Kidney (tissue), 14 donors: ENCODE results near the gene NARS2. TPM values are rescaled to one million over a fixed set of nuclear protein-coding genes. Genes with fewer than 3 reads are reported as not detected.

Experiments used
- DNase-seq, 5 donors: peaks; one replicate each; pipeline ENCODE4 v3.0.0-alpha.2; 2013 to 2020
- FAIRE-seq: peaks from 2 replicates; lab custom pipeline; 2012; peaks lifted over from hg19 to GRCh38; lab: Jason Lieb, UNC
- H3K27ac ChIP-seq, 2 donors: one replicate each; pipeline ENCODE4 v1.7.0; 2013; ENCODE audit warnings: low read depth in 2 of 2, low read length in 2 of 2, inconsistent platforms in 1 of 2
- H3K27me3 ChIP-seq: one replicate; pipeline ENCODE4 v1.7.1; 2013; ENCODE audit warnings: low read length, inconsistent platforms; ENCODE audit not compliant: control insufficient read depth, insufficient read depth
- H3K36me3 ChIP-seq, 3 donors: one replicate each; pipeline versions ENCODE4 v1.7.0 to v1.7.1; 2013; ENCODE audit warnings: low read length in 3 of 3, control low read depth in 1 of 3, inconsistent platforms in 1 of 3; ENCODE audit not compliant: insufficient read depth in 3 of 3, control insufficient read depth in 2 of 3
- H3K4me1 ChIP-seq, 3 donors: one replicate each; pipeline versions ENCODE4 v1.7.0 to v1.7.1; 2013; ENCODE audit warnings: low read length in 3 of 3, inconsistent platforms in 1 of 3, low read depth in 1 of 3; ENCODE audit not compliant: control insufficient read depth in 2 of 3, insufficient read depth in 2 of 3
- H3K4me3 ChIP-seq, 3 donors: one replicate each; pipeline versions ENCODE4 v1.7.0 to v1.8.1; 2013; ENCODE audit warnings: low read length in 3 of 3, control low read depth in 1 of 3, inconsistent platforms in 1 of 3
- H3K9ac ChIP-seq, 3 donors: one replicate each; pipeline versions ENCODE4 v1.7.0 to v1.7.1; 2013; ENCODE audit warnings: low read length in 3 of 3, control low read depth in 1 of 3, inconsistent platforms in 1 of 3
- H3K9me3 ChIP-seq, 3 donors: one replicate each; pipeline versions ENCODE4 v1.7.0 to v1.7.1; 2013; ENCODE audit warnings: low read length in 3 of 3, control low read depth in 1 of 3, inconsistent platforms in 1 of 3; ENCODE audit not compliant: control insufficient read depth in 2 of 3, insufficient read depth in 1 of 3
- intact Hi-C: fragments of 100-400 bp; cut with DNase I; formaldehyde crosslinking; loops from one replicate; pipeline ENCODE4 v1.11.1; 2022
- polyA plus RNA-seq: library from polyadenylated mRNA; stranded (reverse); fragments of 350-450 nt; fragmentation: Illumina TruSeq; extraction: RNeasy Lipid Tissue Mini Kit (QIAGEN cat#74804); gene quantifications from one replicate; pipeline ENCODE4 v1.2.3, GENCODE V29; 2014; ENCODE audit warnings: low read depth, low replicate concordance; ENCODE audit not compliant: insufficient read depth
- total RNA-seq: library from RNA; stranded (reverse); fragmentation: NEBNext Ultra II Directional; extraction: Animal tissue kit (Norgen Biotek cat#: 25700); gene quantifications from one replicate; pipeline ENCODE4 v1.2.1, GENCODE V29; 2021
- TF ChIP-seq, protein P1 (sequence below): IDR thresholded peaks from 3 replicates; pipeline ENCODE4 v1.5.1; 2012; ENCODE audit warnings: mild to moderate bottlenecking, moderate library complexity, borderline replicate concordance; ENCODE audit not compliant: insufficient read depth; ENCODE audit errors: extremely low read depth
- donor health status: control.
- donor health status: control.
- donor health status: control.
- donor health status: control.
- donor health status: control.
- donor health status: DM: yes; HTN: yes; CAD: no.
- donor health status: Normal renal cell carcinoma (clear cell type).

Gene NARS2
- total and polyA plus RNA-seq, 2 donors from 2014 or later = 13.0 to 13.2 TPM

DNA sequence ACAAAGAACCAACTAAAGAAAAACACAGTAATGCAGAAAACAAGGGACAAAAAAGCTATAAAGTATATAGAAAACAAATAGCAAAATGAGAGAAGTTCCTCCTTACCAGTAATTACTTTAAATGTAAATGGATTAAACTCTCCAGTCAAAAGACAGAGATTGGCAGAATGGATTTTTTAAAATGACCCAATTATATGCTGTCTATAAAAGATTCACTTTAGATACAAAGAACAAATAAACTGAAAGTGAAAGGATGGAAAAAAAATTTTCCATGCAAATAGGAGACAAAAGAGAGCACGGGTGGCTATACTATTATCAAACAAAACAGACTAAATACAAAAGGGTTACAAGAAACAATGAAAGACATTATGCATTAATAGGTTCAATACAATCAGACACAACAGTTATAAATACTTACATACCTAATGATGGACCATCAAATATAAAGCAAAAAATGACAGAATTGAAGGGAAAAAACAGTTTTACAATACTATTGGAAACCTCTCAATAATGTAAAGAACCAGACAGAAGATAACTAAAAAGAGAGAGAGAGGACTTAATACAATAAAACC lies 64.6 kb downstream of the NARS2 start:
- no peaks in the 10 kb centered on the region for H3K4me1 ChIP-seq
- DNase-seq = no peak
- no peaks in the 10 kb centered on the region for H3K36me3 ChIP-seq
- H3K27me3 ChIP-seq = no peaks in the 10 kb centered on the region
- no peaks in the 10 kb centered on the region for H3K9me3 ChIP-seq
- no peak overlapping the region for H3K27ac ChIP-seq
- no peak overlapping the region for H3K4me3 ChIP-seq
- TF ChIP-seq, protein P1, sequence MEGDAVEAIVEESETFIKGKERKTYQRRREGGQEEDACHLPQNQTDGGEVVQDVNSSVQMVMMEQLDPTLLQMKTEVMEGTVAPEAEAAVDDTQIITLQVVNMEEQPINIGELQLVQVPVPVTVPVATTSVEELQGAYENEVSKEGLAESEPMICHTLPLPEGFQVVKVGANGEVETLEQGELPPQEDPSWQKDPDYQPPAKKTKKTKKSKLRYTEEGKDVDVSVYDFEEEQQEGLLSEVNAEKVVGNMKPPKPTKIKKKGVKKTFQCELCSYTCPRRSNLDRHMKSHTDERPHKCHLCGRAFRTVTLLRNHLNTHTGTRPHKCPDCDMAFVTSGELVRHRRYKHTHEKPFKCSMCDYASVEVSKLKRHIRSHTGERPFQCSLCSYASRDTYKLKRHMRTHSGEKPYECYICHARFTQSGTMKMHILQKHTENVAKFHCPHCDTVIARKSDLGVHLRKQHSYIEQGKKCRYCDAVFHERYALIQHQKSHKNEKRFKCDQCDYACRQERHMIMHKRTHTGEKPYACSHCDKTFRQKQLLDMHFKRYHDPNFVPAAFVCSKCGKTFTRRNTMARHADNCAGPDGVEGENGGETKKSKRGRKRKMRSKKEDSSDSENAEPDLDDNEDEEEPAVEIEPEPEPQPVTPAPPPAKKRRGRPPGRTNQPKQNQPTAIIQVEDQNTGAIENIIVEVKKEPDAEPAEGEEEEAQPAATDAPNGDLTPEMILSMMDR = no peak
- no peak overlapping the region for H3K9ac ChIP-seq
- no peak for FAIRE-seq
- intact Hi-C loops = no loop called here

DNA sequence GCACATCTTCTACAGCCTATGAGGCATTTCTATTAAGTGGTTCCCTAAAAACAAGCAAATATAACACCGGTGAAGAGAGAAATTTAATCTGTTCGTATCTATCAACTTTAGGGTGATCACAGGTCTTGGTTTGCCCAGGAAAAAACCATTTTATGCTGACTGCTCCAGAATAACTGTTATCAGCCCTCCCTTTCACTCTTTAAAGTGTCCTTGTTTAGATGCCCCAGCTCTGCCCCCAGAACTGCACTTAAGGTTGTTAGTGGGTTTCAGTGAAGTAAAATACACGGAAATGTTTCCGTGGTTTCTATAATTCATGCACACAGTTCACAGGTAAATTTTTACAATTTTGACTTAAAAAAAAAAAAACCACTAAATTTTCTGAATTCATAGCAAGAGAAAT lies 70.0 kb downstream of the NARS2 start:
- H3K27me3 ChIP-seq = no peaks in the 10 kb centered on the region
- H3K9ac ChIP-seq = no peak overlapping the region
- FAIRE-seq (no peak), DNase-seq (no peak)
- no peaks in the 10 kb centered on the region for H3K4me1 ChIP-seq
- no peaks in the 10 kb centered on the region for H3K36me3 ChIP-seq
- no peak overlapping the region for H3K27ac ChIP-seq
- intact Hi-C loops = no loop called here
- TF ChIP-seq, protein P1 = no peak
- no peak overlapping the region for H3K4me3 ChIP-seq
- no peaks in the 10 kb centered on the region for H3K9me3 ChIP-seq

DNA sequence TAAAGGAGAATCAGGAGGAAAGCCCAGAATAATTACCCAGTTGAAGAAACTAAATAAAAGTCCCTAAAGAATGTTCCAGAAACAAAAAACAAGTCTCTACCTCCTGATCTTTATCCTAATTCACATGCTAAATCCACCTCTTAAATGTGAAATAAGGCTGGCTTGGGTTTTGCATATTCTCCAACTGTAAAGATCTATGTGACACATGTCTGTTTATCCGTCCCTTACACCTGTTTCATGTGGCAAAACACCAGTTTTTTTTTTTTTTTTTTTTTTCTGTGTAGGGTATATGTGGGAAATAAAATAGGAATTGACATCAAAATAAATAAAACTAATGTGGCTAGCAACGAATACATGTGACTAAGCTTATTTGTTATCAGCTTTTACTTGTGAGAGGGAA lies 70.5 kb downstream of the NARS2 start:
- H3K27me3 ChIP-seq = no peaks in the 10 kb centered on the region
- FAIRE-seq = no peak
- intact Hi-C loops = no loop called here
- DNase-seq = no peak
- no peak overlapping the region for H3K27ac ChIP-seq
- no peak overlapping the region for H3K4me3 ChIP-seq
- H3K9me3 ChIP-seq = no peaks in the 10 kb centered on the region
- TF ChIP-seq, protein P1 = no peak
- H3K4me1 ChIP-seq = no peaks in the 10 kb centered on the region
- H3K36me3 ChIP-seq = no peaks in the 10 kb centered on the region
- no peak overlapping the region for H3K9ac ChIP-seq

DNA sequence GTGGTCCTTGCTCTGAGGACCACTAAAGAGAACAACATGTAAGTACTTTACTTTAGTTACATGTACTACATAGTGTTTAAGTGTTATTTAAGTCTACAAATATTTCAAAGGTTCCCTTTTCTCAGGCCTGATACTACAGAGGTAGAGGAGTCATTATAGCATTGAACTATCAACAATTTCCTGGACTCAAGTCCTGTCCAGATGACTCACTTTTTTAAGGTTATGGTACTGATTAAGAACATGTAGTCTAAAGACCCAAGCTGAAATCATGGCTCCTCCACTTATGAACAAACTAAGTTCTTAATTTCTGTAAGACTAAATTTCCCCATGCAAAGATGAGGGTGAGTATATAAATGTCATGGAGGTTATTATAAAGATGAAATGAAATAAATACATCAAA lies 74.7 kb downstream of the NARS2 start:
- no peaks in the 10 kb centered on the region for H3K9me3 ChIP-seq
- H3K9ac ChIP-seq = no peak overlapping the region
- DNase-seq = no peak
- no peaks in the 10 kb centered on the region for H3K36me3 ChIP-seq
- TF ChIP-seq, protein P1 = no peak
- no peak for FAIRE-seq
- H3K4me3 ChIP-seq = no peak overlapping the region
- no peak overlapping the region for H3K27ac ChIP-seq
- intact Hi-C loops = no loop called here
- H3K4me1 ChIP-seq = no peaks in the 10 kb centered on the region
- no peaks in the 10 kb centered on the region for H3K27me3 ChIP-seq
